Muscle of leg (tissue), 11 donors: ENCODE data around the gene COL1A1. TPM values are rescaled to one million over a fixed set of nuclear protein-coding genes. Genes with fewer than 3 reads are reported as not detected.

ENCODE experiments used
- DNase-seq: peaks from one replicate; pipeline ENCODE4 v3.0.0; 2013
- H3K27ac ChIP-seq: one replicate; pipeline ENCODE4 v1.5.1; 2013; ENCODE audit warnings: mild to moderate bottlenecking, low read length, control low read depth
- H3K27me3 ChIP-seq: one replicate; pipeline ENCODE4 v1.6.1; 2013; ENCODE audit warnings: low read length; ENCODE audit not compliant: control insufficient read depth, insufficient read depth
- H3K36me3 ChIP-seq: one replicate; pipeline ENCODE4 v1.6.1; 2013; ENCODE audit warnings: low read length; ENCODE audit not compliant: control insufficient read depth, insufficient read depth
- H3K4me1 ChIP-seq: one replicate; pipeline ENCODE4 v1.6.1; 2013; ENCODE audit warnings: low read length; ENCODE audit not compliant: control insufficient read depth, insufficient read depth
- H3K4me3 ChIP-seq: one replicate; pipeline ENCODE4 v1.5.1; 2013; ENCODE audit warnings: low read length, control low read depth
- H3K9me3 ChIP-seq: replicated peaks from 2 replicates; pipeline ENCODE4 v1.6.1; 2013; ENCODE audit warnings: low read depth, low read length; ENCODE audit not compliant: control insufficient read depth
- whole genome bisulfite sequencing: methylation state at CpG from one replicate; pipeline ENCODE4 v1.1.5; 2013; ENCODE audit warnings: missing lambda C conversion rate; ENCODE audit not compliant: insufficient coverage; 5-methylcytosine and 5-hydroxymethylcytosine counted together
- polyA plus RNA-seq, 8 donors: library from polyadenylated mRNA; unstranded; fragments of 120-200 nt; gene quantifications; one replicate each; pipeline versions ENCODE4 v1.2.1 to v1.2.3, GENCODE V29; 2013; ENCODE audit warnings: inconsistent platforms in 1 of 8, low replicate concordance in 1 of 8; ENCODE audit not compliant: insufficient read length in 8 of 8, insufficient read depth in 1 of 8
- total RNA-seq: library from RNA; stranded (reverse); fragments of 120-200 nt; gene quantifications from one replicate; pipeline ENCODE4 v1.2.4, GENCODE V29; 2013

COL1A1 gene
- total and polyA plus RNA-seq, 9 donors = 2,579 to 9,345 (median 4,374) TPM

- peak; percentile 74 for DNase-seq
- Histone ChIP-seq H3K9me3 (no peaks in the 10 kb centered on the region), H3K36me3 (peaks cover 89% of the 10 kb centered on the region), H3K4me1 (peaks cover 72% of the 10 kb centered on the region), H3K27me3 (no peaks in the 10 kb centered on the region), H3K27ac (peak overlapping the region; percentile 72), H3K4me3 (peak overlapping the region; percentile 13)
- 41% methylated on average over 9 of the region's 21 CpGs for WGBS
Observed at GRCh38 chr17:50191359-50192143, 9.9 kb downstream of the COL1A1 start.

- Histone ChIP-seq H3K27me3 (no peaks in the 10 kb centered on the region), H3K4me3 (no peak overlapping the region), H3K4me1 (peaks cover 68% of the 10 kb centered on the region), H3K36me3 (peaks cover 89% of the 10 kb centered on the region), H3K27ac (peak overlapping the region; percentile 72), H3K9me3 (no peaks in the 10 kb centered on the region)
- DNase-seq = peak; percentile 81
- 14% methylated on average over 6 of the region's 8 CpGs for WGBS
Observed at GRCh38 chr17:50190603-50191358, 10.7 kb downstream of the COL1A1 start.

DNA sequence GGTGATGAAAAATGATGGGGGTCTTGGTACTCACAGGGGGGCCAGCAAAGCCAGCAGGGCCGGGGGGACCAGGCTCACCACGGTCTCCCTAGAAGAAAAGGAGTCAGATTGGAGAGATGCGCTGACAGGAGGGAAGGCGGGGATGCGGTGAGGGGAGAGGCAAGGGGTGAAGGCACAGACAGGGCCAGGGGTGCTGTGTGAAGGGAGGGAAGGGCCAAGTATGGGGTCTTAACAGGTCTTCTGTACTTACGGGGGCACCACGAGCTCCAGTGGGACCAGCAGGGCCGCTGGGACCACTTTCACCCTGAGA lies 11.2 kb downstream of the COL1A1 start:
- Histone ChIP-seq H3K4me3 (no peak overlapping the region), H3K27ac (peak overlapping the region; percentile 72), H3K9me3 (no peaks in the 10 kb centered on the region), H3K4me1 (peaks cover 64% of the 10 kb centered on the region), H3K27me3 (no peaks in the 10 kb centered on the region), H3K36me3 (peaks cover 88% of the 10 kb centered on the region)
- WGBS = 36% methylated on average over 4 of the region's 8 CpGs
- no peak for DNase-seq

DNA sequence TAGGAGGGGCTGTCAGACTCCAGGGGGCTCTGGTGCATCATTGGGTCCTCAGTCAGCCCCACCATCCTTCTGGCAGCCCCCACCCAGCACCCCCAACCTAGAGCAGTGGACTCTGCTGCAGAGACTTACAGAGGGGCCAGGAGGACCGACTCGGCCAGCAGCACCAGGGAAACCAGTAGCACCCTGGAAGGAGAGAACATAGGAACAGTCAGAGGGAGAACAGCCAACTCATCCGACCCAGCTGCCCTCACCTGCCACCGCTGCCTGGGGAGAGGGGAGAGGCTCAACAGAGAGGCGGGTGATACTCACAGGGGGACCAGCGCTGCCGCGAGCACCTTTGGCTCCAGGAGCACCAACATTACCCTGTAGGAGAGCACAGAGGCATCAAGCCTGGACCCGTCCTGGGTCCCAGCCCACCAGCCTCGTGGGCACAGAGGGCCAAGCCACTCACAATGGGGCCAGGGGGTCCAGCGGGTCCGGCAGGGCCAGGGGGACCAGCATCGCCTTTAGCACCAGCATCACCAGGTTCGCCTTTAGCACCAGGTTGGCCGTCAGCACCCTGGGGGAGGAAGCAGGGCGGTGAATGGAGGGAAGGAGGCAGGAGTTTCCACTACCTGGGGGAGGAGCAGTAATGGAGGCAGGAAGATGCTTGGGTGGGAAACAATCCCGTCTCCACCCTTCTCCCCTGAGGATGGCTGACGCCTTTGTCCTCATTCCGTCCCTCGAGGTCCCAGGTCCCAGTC lies 11.7 kb downstream of the COL1A1 start:
- DNase-seq = peak; percentile 90
- Histone ChIP-seq H3K9me3 (no peaks in the 10 kb centered on the region), H3K4me3 (peak overlapping the region; percentile 12), H3K27me3 (no peaks in the 10 kb centered on the region), H3K4me1 (peaks cover 61% of the 10 kb centered on the region), H3K27ac (peak overlapping the region; percentile 72), H3K36me3 (peaks cover 82% of the 10 kb centered on the region)
- WGBS = 35% methylated on average over 10 of the region's 20 CpGs

- DNase-seq = peak; percentile 85
- peak overlapping the region; percentile 72 for H3K27ac ChIP-seq
- no peaks in the 10 kb centered on the region for H3K27me3 ChIP-seq
- H3K9me3 ChIP-seq = no peaks in the 10 kb centered on the region
- H3K4me1 ChIP-seq = peaks cover 56% of the 10 kb centered on the region
- H3K36me3 ChIP-seq = peaks cover 77% of the 10 kb centered on the region
- WGBS = 34% methylated on average over 7 of the region's 11 CpGs
- H3K4me3 ChIP-seq = peak overlapping the region; percentile 12
Observed at GRCh38 chr17:50188921-50189549, 12.4 kb downstream of the COL1A1 start.

- DNase-seq = peak; percentile 79
- Histone ChIP-seq H3K4me3 (no peak overlapping the region), H3K27ac (peak overlapping the region; percentile 72), H3K4me1 (peaks cover 52% of the 10 kb centered on the region), H3K36me3 (peaks cover 72% of the 10 kb centered on the region), H3K27me3 (no peaks in the 10 kb centered on the region), H3K9me3 (no peaks in the 10 kb centered on the region)
- 37% methylated on average over 9 of the region's 13 CpGs for WGBS
Observed at GRCh38 chr17:50188531-50188920, 12.9 kb downstream of the COL1A1 start.

DNA sequence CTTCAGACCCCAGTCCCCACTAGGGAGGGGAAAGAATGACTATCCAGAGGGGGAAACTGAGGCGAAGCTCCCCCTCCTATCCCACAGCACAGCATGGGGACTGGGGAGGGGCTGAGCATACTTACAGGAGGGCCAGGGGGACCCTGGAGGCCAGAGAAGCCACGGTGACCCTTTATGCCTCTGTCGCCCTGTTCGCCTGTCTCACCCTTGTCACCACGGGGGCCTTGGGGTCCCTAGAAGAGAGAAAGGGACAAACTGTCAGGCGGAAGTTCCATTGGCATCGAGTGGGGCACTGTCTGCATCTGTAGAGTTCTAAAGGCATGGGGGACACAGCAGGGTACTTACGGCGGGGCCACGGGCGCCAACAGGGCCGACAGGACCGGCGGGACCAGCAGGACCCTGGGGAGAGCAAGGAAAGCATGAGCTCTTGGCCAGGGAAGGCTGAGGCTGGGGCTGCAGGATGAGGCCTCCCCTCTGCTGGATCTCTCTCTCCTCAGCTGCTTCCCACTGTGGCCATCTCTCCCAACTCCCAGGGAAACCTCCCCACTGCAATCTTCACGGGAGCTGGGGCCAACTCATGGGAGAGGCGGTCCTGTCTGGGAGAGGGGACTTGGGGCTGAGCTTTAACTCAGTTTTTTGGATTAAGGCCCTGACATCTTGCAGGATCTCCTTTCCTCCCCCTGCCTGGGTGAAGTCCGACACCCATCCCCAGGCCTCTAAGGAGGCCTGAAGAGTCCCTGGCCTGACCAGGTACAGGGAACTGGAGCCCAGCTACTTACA lies 13.5 kb downstream of the COL1A1 start:
- no peaks in the 10 kb centered on the region for H3K9me3 ChIP-seq
- peaks cover 54% of the 10 kb centered on the region for H3K4me1 ChIP-seq
- peaks cover 68% of the 10 kb centered on the region for H3K36me3 ChIP-seq
- peak; percentile 94 for DNase-seq
- no peak overlapping the region for H3K4me3 ChIP-seq
- WGBS = 41% methylated on average over 9 of the region's 17 CpGs
- H3K27me3 ChIP-seq = no peaks in the 10 kb centered on the region
- peak overlapping the region; percentile 72 for H3K27ac ChIP-seq

GRCh38 chr17:50187394-50187725 lies 14.1 kb downstream of the COL1A1 start:
- Histone ChIP-seq H3K36me3 (peaks cover 62% of the 10 kb centered on the region), H3K4me3 (no peak overlapping the region), H3K9me3 (no peaks in the 10 kb centered on the region), H3K27me3 (no peaks in the 10 kb centered on the region), H3K4me1 (peaks cover 49% of the 10 kb centered on the region), H3K27ac (peak overlapping the region; percentile 72)
- 25% methylated on average over 2 of the region's 4 CpGs for WGBS
- DNase-seq = no peak

DNA sequence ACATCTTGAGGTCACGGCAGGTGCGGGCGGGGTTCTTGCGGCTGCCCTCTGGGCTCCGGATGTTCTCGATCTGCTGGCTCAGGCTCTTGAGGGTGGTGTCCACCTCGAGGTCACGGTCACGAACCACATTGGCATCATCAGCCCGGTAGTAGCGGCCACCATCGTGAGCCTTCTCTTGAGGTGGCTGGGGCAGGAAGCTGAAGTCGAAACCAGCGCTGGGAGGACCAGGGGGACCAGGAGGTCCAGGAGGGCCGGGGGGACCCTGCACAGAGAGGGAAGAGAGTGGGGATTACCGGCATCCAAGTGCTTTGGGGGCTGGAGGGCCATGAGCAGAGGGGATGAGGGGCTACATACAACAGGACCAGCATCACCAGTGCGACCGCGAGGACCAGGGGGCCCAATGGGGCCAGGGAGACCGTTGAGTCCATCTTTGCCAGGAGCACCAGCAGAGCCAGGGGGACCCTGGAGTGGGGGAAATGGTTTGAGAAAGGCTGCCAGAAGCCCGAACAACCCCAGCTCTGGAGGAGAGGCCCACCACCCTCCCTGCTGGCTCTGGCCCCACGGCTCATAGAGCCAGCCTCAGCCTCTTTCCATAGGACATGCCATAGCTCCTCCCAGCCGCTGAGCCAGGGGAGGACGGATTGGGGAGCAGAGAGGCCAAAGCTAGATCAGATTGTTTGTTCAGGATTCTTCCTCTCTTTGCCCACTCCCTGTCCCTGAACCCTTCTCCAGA lies 14.6 kb downstream of the COL1A1 start:
- WGBS = 57% methylated on average over 16 of the region's 24 CpGs
- H3K27ac ChIP-seq = peak overlapping the region; percentile 72

More for the DNA sequence above, 14.6 kb downstream of the COL1A1 start:
- H3K4me1 ChIP-seq = peaks cover 51% of the 10 kb centered on the region
- no peak overlapping the region for H3K4me3 ChIP-seq
- peak; percentile 93 for DNase-seq
- no peaks in the 10 kb centered on the region for H3K27me3 ChIP-seq
- H3K36me3 ChIP-seq = peaks cover 57% of the 10 kb centered on the region
- H3K9me3 ChIP-seq = no peaks in the 10 kb centered on the region
